Measurements from ENCODE around the gene RNF112.
"Not testable (repeated sequence)": the region's sequence is repeated elsewhere in the genome, so short reads cannot be mapped to it uniquely, and the experiment has no call there.

Gene RNF112

DNA sequence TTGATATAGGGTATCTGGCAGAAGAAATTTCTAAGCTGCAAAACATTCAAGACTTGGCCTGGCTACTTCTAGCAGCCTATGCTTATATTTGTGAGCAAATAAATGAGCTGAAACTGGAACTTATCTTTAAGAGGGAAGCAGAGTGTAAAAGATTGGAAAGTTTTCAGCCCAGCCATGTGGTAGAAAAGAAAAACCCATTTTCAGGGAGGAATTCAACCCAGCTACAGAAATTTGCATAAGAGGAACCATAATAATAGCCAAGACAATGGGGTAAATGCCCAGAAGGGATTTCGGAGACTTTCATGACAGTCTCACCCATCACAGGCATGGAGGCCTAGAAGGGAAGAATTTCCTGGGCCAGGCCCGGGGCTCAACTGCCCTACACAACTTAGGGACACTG lies 31.7 kb downstream of the RNF112 start:
- H2AFZ ChIP-seq (ENCODE audit: low read length): no peak overlapping the region
- H2BK5ac ChIP-seq (ENCODE audit: low read length): no peak overlapping the region
- no peak overlapping the region for H3K27ac ChIP-seq (replicated peaks; ENCODE audit: low read length)
- no peak overlapping the region for H4K8ac ChIP-seq (ENCODE audit: low read depth, low read length)
- H3K4ac ChIP-seq (ENCODE audit: low read length): no peak overlapping the region
- H3K14ac ChIP-seq (ENCODE audit: low read length): no peak overlapping the region
- H3K4me2 ChIP-seq (ENCODE audit: insufficient read depth, low read length, poor library complexity, severe bottlenecking): no peak overlapping the region
- no peaks in the 10 kb centered on the region for H3K79me1 ChIP-seq (ENCODE audit: low read depth, low read length)
- no peak overlapping the region for H2AK5ac ChIP-seq (ENCODE audit: low read depth, low read length)
- no peak for DNase-seq (ENCODE audit: low spot score)
- H3K27me3 ChIP-seq (ENCODE audit: control insufficient read depth in 3 of 3, insufficient read depth in 3 of 3, low read depth in 1 of 3, low read length in 3 of 3): no peaks in the 10 kb centered on the region
- no peak overlapping the region for H4K91ac ChIP-seq (ENCODE audit: low read depth, low read length, poor library complexity)
- H2BK120ac ChIP-seq (ENCODE audit: low read depth, low read length): no peak overlapping the region
- no peak overlapping the region for H2BK12ac ChIP-seq (ENCODE audit: low read length)
- H3K4me1 ChIP-seq (ENCODE audit: control insufficient read depth in 2 of 2, insufficient read depth in 1 of 2, low read depth in 1 of 2, low read length in 2 of 2): peaks cover 0 to 2% of the 10 kb centered on the region in 2 donors
- H2BK15ac ChIP-seq (ENCODE audit: low read length): no peak overlapping the region
- no peak overlapping the region for H3K9ac ChIP-seq (ENCODE audit: low read depth, low read length, poor library complexity)
- H3K9me3 ChIP-seq (replicated peaks in 1 of 2; ENCODE audit: control insufficient read depth in 2 of 2, insufficient read depth in 1 of 2, low read depth in 1 of 2, low read length in 2 of 2): peaks cover 6 to 17% of the 10 kb centered on the region in 2 donors
- WGBS, 2 donors (ENCODE audit: extremely low coverage in 2 of 2, insufficient read length in 2 of 2, insufficient replicate concordance in 1 of 2): no CpG with 5 or more reads among the region's 2 CpGs
- no peaks in the 10 kb centered on the region for H3K36me3 ChIP-seq (replicated peaks in 1 of 2; ENCODE audit: control insufficient read depth in 2 of 2, insufficient read depth in 2 of 2, low read length in 2 of 2)
- no peak overlapping the region for H3K23ac ChIP-seq (ENCODE audit: low read depth, low read length, poor library complexity)
- H3K4me3 ChIP-seq (ENCODE audit: low read length in 2 of 2): no peak overlapping the region
- no peak overlapping the region for H3K18ac ChIP-seq (ENCODE audit: low read length)

- Histone ChIP-seq H3K4me1 (ENCODE audit: control insufficient read depth in 2 of 2, insufficient read depth in 1 of 2, low read depth in 1 of 2, low read length in 2 of 2) (peaks cover 0 to 2% of the 10 kb centered on the region in 2 donors), H3K9me3 (replicated peaks in 1 of 2; ENCODE audit: control insufficient read depth in 2 of 2, insufficient read depth in 1 of 2, low read depth in 1 of 2, low read length in 2 of 2) (peaks cover 6 to 17% of the 10 kb centered on the region in 2 donors), H3K36me3 (replicated peaks in 1 of 2; ENCODE audit: control insufficient read depth in 2 of 2, insufficient read depth in 2 of 2, low read length in 2 of 2) (no peaks in the 10 kb centered on the region), H3K27me3 (ENCODE audit: control insufficient read depth in 3 of 3, insufficient read depth in 3 of 3, low read depth in 1 of 3, low read length in 3 of 3) (peaks cover 0 to 3% (median 0%) of the 10 kb centered on the region in 3 experiments), H3K4me3 (ENCODE audit: low read length in 2 of 2) (no peak overlapping the region), H2AK5ac (ENCODE audit: low read depth, low read length) (no peak overlapping the region), H3K4me2 (ENCODE audit: insufficient read depth, low read length, poor library complexity, severe bottlenecking) (no peak overlapping the region), H3K23ac (ENCODE audit: low read depth, low read length, poor library complexity) (no peak overlapping the region), H4K8ac (ENCODE audit: low read depth, low read length) (no peak overlapping the region), H2BK12ac (ENCODE audit: low read length) (no peak overlapping the region), H4K91ac (ENCODE audit: low read depth, low read length, poor library complexity) (no peak overlapping the region), H2BK15ac (ENCODE audit: low read length) (no peak overlapping the region), H3K79me1 (ENCODE audit: low read depth, low read length) (no peaks in the 10 kb centered on the region), H2BK5ac (ENCODE audit: low read length) (no peak overlapping the region), H3K18ac (ENCODE audit: low read length) (no peak overlapping the region), H2AFZ (ENCODE audit: low read length) (no peak overlapping the region), H3K14ac (ENCODE audit: low read length) (no peak overlapping the region), H2BK120ac (ENCODE audit: low read depth, low read length) (no peak overlapping the region), H3K9ac (ENCODE audit: low read depth, low read length, poor library complexity) (no peak overlapping the region), H3K27ac (replicated peaks; ENCODE audit: low read length) (no peak overlapping the region), H3K4ac (ENCODE audit: low read length) (no peak overlapping the region)
- WGBS, 2 donors (ENCODE audit: extremely low coverage in 2 of 2, insufficient read length in 2 of 2, insufficient replicate concordance in 1 of 2): no CpG with 5 or more reads among the region's 1 CpG
- DNase-seq (ENCODE audit: low spot score): no peak
Measured at GRCh38 chr17:19443148-19443547, 32.1 kb downstream of the RNF112 start.

DNA sequence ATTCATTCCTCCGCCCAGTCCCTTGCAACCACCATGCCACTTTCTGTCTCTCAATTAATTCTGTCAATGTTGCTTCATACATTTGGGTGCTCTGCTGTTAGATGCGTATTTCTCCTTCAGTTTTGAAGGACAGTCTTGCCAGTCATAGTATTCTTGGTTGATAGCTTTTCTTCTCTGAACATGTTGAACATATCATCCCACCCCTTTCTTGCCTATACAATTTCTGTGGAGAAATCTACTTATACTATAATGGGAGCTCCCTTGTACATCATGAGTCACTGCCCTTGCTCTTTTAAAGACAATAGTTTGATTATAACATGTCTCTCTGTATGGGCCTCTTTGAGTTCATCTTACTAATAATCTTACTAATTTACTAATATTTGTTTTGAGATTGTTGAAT lies 34.1 kb downstream of the RNF112 start:
- peaks cover 0 to 15% (median 0%) of the 10 kb centered on the region in 3 experiments for H3K27me3 ChIP-seq (ENCODE audit: control insufficient read depth in 3 of 3, insufficient read depth in 3 of 3, low read depth in 1 of 3, low read length in 3 of 3)
- H2BK15ac ChIP-seq (ENCODE audit: low read length): no peak overlapping the region
- no CpG with 5 or more reads among the region's 2 CpGs for WGBS, 2 donors (ENCODE audit: extremely low coverage in 2 of 2, insufficient read length in 2 of 2, insufficient replicate concordance in 1 of 2)
- no peak overlapping the region for H3K18ac ChIP-seq (ENCODE audit: low read length)
- no peaks in the 10 kb centered on the region for H3K36me3 ChIP-seq (replicated peaks in 1 of 2; ENCODE audit: control insufficient read depth in 2 of 2, insufficient read depth in 2 of 2, low read length in 2 of 2)
- no peak overlapping the region for H3K4me3 ChIP-seq (ENCODE audit: low read length in 2 of 2)
- H3K4me2 ChIP-seq (ENCODE audit: insufficient read depth, low read length, poor library complexity, severe bottlenecking): no peak overlapping the region
- H3K4ac ChIP-seq (ENCODE audit: low read length): no peak overlapping the region
- H3K9me3 ChIP-seq (replicated peaks in 1 of 2; ENCODE audit: control insufficient read depth in 2 of 2, insufficient read depth in 1 of 2, low read depth in 1 of 2, low read length in 2 of 2): peaks cover 6 to 17% of the 10 kb centered on the region in 2 donors
- H4K91ac ChIP-seq (ENCODE audit: low read depth, low read length, poor library complexity): no peak overlapping the region
- no peak overlapping the region for H2AK5ac ChIP-seq (ENCODE audit: low read depth, low read length)
- no peak for DNase-seq (ENCODE audit: low spot score)
- H2AFZ ChIP-seq (ENCODE audit: low read length): no peak overlapping the region
- no peak overlapping the region for H4K8ac ChIP-seq (ENCODE audit: low read depth, low read length)
- H3K27ac ChIP-seq (replicated peaks; ENCODE audit: low read length): no peak overlapping the region
- no peaks in the 10 kb centered on the region for H3K79me1 ChIP-seq (ENCODE audit: low read depth, low read length)
- no peak overlapping the region for H2BK5ac ChIP-seq (ENCODE audit: low read length)
- H3K9ac ChIP-seq (ENCODE audit: low read depth, low read length, poor library complexity): no peak overlapping the region
- peaks cover 0 to 2% of the 10 kb centered on the region in 2 donors for H3K4me1 ChIP-seq (ENCODE audit: control insufficient read depth in 2 of 2, insufficient read depth in 1 of 2, low read depth in 1 of 2, low read length in 2 of 2)
- no peak overlapping the region for H3K23ac ChIP-seq (ENCODE audit: low read depth, low read length, poor library complexity)
- H3K14ac ChIP-seq (ENCODE audit: low read length): no peak overlapping the region
- H2BK120ac ChIP-seq (ENCODE audit: low read depth, low read length): no peak overlapping the region
- H2BK12ac ChIP-seq (ENCODE audit: low read length): no peak overlapping the region

- peaks cover 6 to 17% of the 10 kb centered on the region in 2 donors for H3K9me3 ChIP-seq (replicated peaks in 1 of 2; ENCODE audit: control insufficient read depth in 2 of 2, insufficient read depth in 1 of 2, low read depth in 1 of 2, low read length in 2 of 2)
- not testable (repeated sequence) for H2BK5ac ChIP-seq (ENCODE audit: low read length); H3K23ac ChIP-seq (ENCODE audit: low read depth, low read length, poor library complexity); H3K4me3 ChIP-seq (ENCODE audit: low read length in 2 of 2); H3K27ac ChIP-seq (replicated peaks; ENCODE audit: low read length); H2AK5ac ChIP-seq (ENCODE audit: low read depth, low read length); H3K79me1 ChIP-seq (ENCODE audit: low read depth, low read length); H2BK12ac ChIP-seq (ENCODE audit: low read length); H3K4me1 ChIP-seq (ENCODE audit: control insufficient read depth in 2 of 2, insufficient read depth in 1 of 2, low read depth in 1 of 2, low read length in 2 of 2); H3K9ac ChIP-seq (ENCODE audit: low read depth, low read length, poor library complexity); H3K14ac ChIP-seq (ENCODE audit: low read length); H3K18ac ChIP-seq (ENCODE audit: low read length); H4K8ac ChIP-seq (ENCODE audit: low read depth, low read length); DNase-seq (ENCODE audit: low spot score); H2BK15ac ChIP-seq (ENCODE audit: low read length); H2BK120ac ChIP-seq (ENCODE audit: low read depth, low read length); H3K4ac ChIP-seq (ENCODE audit: low read length); H4K91ac ChIP-seq (ENCODE audit: low read depth, low read length, poor library complexity); H3K4me2 ChIP-seq (ENCODE audit: insufficient read depth, low read length, poor library complexity, severe bottlenecking); H3K36me3 ChIP-seq (replicated peaks in 1 of 2; ENCODE audit: control insufficient read depth in 2 of 2, insufficient read depth in 2 of 2, low read length in 2 of 2)
- no CpG with 5 or more reads among the region's 26 CpGs for WGBS, 2 donors (ENCODE audit: extremely low coverage in 2 of 2, insufficient read length in 2 of 2, insufficient replicate concordance in 1 of 2)
- peak overlapping the region; percentile 76 for H2AFZ ChIP-seq (ENCODE audit: low read length)
- peaks cover 0 to 16% (median 0%) of the 10 kb centered on the region in 3 experiments for H3K27me3 ChIP-seq (ENCODE audit: control insufficient read depth in 3 of 3, insufficient read depth in 3 of 3, low read depth in 1 of 3, low read length in 3 of 3)
Measured at GRCh38 chr17:19446577-19446976, 35.5 kb downstream of the RNF112 start.

Data from neuronal stem cell (in vitro differentiated cells).